Measurements from ENCODE around the gene DCST1. TPM values are rescaled to one million over a fixed set of nuclear protein-coding genes. Genes with fewer than 3 reads are reported as not detected.
A peak's percentile ranks its signal among the peaks of the same experiment; 100 is the strongest.

DCST1 gene
- total RNA-seq, 1 experiment from 2014 or later = 0.15 TPM

GRCh38 chr1:155070721-155071569 is 37.3 kb downstream of the DCST1 start (continued):
- TF ChIP-seq SMAD3 (CRISPR knock-in tag; IDR thresholded peaks at IDR 0.05; ENCODE audit: borderline replicate concordance) (no peak), ZNF121 (CRISPR knock-in tag; IDR thresholded peaks at IDR 0.05) (0 out of 2 replicates have a peak, but pooled peaks have one; percentile 17), GTF2I (CRISPR knock-in tag; conservative IDR thresholded peaks at IDR 0.05) (no peak), PRRX2 (CRISPR knock-in tag; IDR thresholded peaks at IDR 0.05) (no peak), ETV6 (CRISPR knock-in tag; IDR thresholded peaks at IDR 0.05) (no peak), MAX (CRISPR knock-in tag; IDR thresholded peaks at IDR 0.05) (peak; percentile 75), PRDM15 (CRISPR knock-in tag; IDR thresholded peaks at IDR 0.05) (no peak), ATF1 (CRISPR knock-in tag; IDR thresholded peaks at IDR 0.05) (no peak), GRHL2 (CRISPR knock-in tag; IDR thresholded peaks at IDR 0.05; ENCODE audit: insufficient replicate concordance, severe bottlenecking) (no peak), ZNF317 (CRISPR knock-in tag; IDR thresholded peaks at IDR 0.05; ENCODE audit: borderline replicate concordance, low read depth) (no peak), TEAD4 (CRISPR knock-in tag; IDR thresholded peaks at IDR 0.05) (no peak), MXD4 (CRISPR knock-in tag; IDR thresholded peaks at IDR 0.05; ENCODE audit: borderline replicate concordance) (no peak), SOX15 (CRISPR knock-in tag; IDR thresholded peaks at IDR 0.05) (no peak), AFF4 (CRISPR knock-in tag; IDR thresholded peaks at IDR 0.05; ENCODE audit: borderline replicate concordance) (no peak)
- TF ChIP-seq, protein P1, sequence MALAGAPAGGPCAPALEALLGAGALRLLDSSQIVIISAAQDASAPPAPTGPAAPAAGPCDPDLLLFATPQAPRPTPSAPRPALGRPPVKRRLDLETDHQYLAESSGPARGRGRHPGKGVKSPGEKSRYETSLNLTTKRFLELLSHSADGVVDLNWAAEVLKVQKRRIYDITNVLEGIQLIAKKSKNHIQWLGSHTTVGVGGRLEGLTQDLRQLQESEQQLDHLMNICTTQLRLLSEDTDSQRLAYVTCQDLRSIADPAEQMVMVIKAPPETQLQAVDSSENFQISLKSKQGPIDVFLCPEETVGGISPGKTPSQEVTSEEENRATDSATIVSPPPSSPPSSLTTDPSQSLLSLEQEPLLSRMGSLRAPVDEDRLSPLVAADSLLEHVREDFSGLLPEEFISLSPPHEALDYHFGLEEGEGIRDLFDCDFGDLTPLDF (CRISPR knock-in tag; IDR thresholded peaks at IDR 0.05) = no peak
- TF ChIP-seq, protein P2, sequence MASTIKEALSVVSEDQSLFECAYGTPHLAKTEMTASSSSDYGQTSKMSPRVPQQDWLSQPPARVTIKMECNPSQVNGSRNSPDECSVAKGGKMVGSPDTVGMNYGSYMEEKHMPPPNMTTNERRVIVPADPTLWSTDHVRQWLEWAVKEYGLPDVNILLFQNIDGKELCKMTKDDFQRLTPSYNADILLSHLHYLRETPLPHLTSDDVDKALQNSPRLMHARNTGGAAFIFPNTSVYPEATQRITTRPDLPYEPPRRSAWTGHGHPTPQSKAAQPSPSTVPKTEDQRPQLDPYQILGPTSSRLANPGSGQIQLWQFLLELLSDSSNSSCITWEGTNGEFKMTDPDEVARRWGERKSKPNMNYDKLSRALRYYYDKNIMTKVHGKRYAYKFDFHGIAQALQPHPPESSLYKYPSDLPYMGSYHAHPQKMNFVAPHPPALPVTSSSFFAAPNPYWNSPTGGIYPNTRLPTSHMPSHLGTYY (CRISPR knock-in tag; IDR thresholded peaks at IDR 0.05) = no peak
- TF ChIP-seq, protein P3, sequence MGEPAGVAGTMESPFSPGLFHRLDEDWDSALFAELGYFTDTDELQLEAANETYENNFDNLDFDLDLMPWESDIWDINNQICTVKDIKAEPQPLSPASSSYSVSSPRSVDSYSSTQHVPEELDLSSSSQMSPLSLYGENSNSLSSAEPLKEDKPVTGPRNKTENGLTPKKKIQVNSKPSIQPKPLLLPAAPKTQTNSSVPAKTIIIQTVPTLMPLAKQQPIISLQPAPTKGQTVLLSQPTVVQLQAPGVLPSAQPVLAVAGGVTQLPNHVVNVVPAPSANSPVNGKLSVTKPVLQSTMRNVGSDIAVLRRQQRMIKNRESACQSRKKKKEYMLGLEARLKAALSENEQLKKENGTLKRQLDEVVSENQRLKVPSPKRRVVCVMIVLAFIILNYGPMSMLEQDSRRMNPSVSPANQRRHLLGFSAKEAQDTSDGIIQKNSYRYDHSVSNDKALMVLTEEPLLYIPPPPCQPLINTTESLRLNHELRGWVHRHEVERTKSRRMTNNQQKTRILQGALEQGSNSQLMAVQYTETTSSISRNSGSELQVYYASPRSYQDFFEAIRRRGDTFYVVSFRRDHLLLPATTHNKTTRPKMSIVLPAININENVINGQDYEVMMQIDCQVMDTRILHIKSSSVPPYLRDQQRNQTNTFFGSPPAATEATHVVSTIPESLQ (CRISPR knock-in tag; IDR thresholded peaks at IDR 0.05) = no peak
- TF ChIP-seq, protein P4, sequence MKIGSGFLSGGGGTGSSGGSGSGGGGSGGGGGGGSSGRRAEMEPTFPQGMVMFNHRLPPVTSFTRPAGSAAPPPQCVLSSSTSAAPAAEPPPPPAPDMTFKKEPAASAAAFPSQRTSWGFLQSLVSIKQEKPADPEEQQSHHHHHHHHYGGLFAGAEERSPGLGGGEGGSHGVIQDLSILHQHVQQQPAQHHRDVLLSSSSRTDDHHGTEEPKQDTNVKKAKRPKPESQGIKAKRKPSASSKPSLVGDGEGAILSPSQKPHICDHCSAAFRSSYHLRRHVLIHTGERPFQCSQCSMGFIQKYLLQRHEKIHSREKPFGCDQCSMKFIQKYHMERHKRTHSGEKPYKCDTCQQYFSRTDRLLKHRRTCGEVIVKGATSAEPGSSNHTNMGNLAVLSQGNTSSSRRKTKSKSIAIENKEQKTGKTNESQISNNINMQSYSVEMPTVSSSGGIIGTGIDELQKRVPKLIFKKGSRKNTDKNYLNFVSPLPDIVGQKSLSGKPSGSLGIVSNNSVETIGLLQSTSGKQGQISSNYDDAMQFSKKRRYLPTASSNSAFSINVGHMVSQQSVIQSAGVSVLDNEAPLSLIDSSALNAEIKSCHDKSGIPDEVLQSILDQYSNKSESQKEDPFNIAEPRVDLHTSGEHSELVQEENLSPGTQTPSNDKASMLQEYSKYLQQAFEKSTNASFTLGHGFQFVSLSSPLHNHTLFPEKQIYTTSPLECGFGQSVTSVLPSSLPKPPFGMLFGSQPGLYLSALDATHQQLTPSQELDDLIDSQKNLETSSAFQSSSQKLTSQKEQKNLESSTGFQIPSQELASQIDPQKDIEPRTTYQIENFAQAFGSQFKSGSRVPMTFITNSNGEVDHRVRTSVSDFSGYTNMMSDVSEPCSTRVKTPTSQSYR (CRISPR knock-in tag; IDR thresholded peaks at IDR 0.05) = no peak
- TF ChIP-seq, protein P5, sequence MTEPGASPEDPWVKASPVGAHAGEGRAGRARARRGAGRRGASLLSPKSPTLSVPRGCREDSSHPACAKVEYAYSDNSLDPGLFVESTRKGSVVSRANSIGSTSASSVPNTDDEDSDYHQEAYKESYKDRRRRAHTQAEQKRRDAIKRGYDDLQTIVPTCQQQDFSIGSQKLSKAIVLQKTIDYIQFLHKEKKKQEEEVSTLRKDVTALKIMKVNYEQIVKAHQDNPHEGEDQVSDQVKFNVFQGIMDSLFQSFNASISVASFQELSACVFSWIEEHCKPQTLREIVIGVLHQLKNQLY (CRISPR knock-in tag; IDR thresholded peaks at IDR 0.05) = no peak
- TF ChIP-seq, protein P6, sequence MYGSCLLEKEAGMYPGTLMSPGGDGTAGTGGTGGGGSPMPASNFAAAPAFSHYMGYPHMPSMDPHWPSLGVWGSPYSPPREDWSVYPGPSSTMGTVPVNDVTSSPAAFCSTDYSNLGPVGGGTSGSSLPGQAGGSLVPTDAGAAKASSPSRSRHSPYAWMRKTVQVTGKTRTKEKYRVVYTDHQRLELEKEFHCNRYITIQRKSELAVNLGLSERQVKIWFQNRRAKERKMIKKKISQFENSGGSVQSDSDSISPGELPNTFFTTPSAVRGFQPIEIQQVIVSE (CRISPR knock-in tag; IDR thresholded peaks at IDR 0.05; ENCODE audit: borderline replicate concordance) = no peak
